Fibroblast of lung (primary cell): ENCODE measurements around the gene ZDHHC5. TPM values are rescaled to one million over a fixed set of nuclear protein-coding genes. Genes with fewer than 3 reads are reported as not detected.

Experiments
- DNase-seq, 2 donors: peaks; one replicate each; pipeline versions ENCODE4 v3.0.0 to v3.0.0-alpha.2; 2010; ENCODE audit warnings: low read depth in 2 of 2
- H2AFZ ChIP-seq: 2 replicates; pipeline ENCODE4 v1.5.1; 2012; ENCODE audit warnings: low read length, control low read depth, inconsistent platforms
- H3K27ac ChIP-seq: 2 replicates; pipeline ENCODE4 v1.5.1; 2011; ENCODE audit warnings: low read length, control low read depth; ENCODE audit not compliant: insufficient read depth
- H3K27me3 ChIP-seq: 2 replicates; pipeline ENCODE4 v1.5.1; 2011; ENCODE audit warnings: mild to moderate bottlenecking, low read length; ENCODE audit not compliant: control insufficient read depth, insufficient read depth
- H3K36me3 ChIP-seq: 2 replicates; pipeline ENCODE4 v1.5.1; 2011; ENCODE audit warnings: low read length; ENCODE audit not compliant: control insufficient read depth, insufficient read depth
- H3K4me1 ChIP-seq: 2 replicates; pipeline ENCODE4 v1.5.1; 2011; ENCODE audit warnings: low read length; ENCODE audit not compliant: control insufficient read depth, insufficient read depth; ENCODE audit errors: extremely low read depth
- H3K4me2 ChIP-seq: 2 replicates; pipeline ENCODE4 v1.5.1; 2011; ENCODE audit warnings: low read length, control low read depth; ENCODE audit not compliant: insufficient read depth; ENCODE audit errors: extremely low read depth
- H3K4me3 ChIP-seq, 4 experiments: fragments of 200-600 bp in 1 of 4; sonication (generic) in 1 of 4; replicated peaks in 1 of 4; 2 replicates each; pipeline ENCODE4 v1.5.1; 2011 to 2016; ENCODE audit warnings: low read length in 4 of 4, low read depth in 3 of 4, mild to moderate bottlenecking in 3 of 4, control low read depth in 2 of 4, inconsistent platforms in 1 of 4, mixed read lengths in 1 of 4; ENCODE audit not compliant: insufficient read depth in 1 of 4; ENCODE audit errors: control extremely low read depth in 1 of 4
- H3K79me2 ChIP-seq: 2 replicates; pipeline ENCODE4 v1.5.1; 2012; ENCODE audit warnings: mild to moderate bottlenecking, low read length, inconsistent platforms; ENCODE audit not compliant: control insufficient read depth, insufficient read depth
- H3K9ac ChIP-seq: 2 replicates; pipeline ENCODE4 v1.5.1; 2011; ENCODE audit warnings: mild to moderate bottlenecking, low read length, control low read depth; ENCODE audit not compliant: insufficient read depth
- H3K9me3 ChIP-seq: 2 replicates; pipeline ENCODE4 v1.5.1; 2012; ENCODE audit warnings: low read depth, low read length; ENCODE audit not compliant: control insufficient read depth, insufficient read depth
- H4K20me1 ChIP-seq: 2 replicates; pipeline ENCODE4 v1.5.1; 2011; ENCODE audit warnings: low read length; ENCODE audit not compliant: control insufficient read depth, insufficient read depth; ENCODE audit errors: extremely low read depth
- CTCF ChIP-seq, 2 donors: IDR thresholded peaks in 1 of 2; conservative IDR thresholded peaks in 1 of 2; 1 replicate in 1 of 2; 2 replicates in 1 of 2; pipeline ENCODE4 v1.5.1; 2011 to 2012; ENCODE audit warnings: low read length in 2 of 2, control low read depth in 1 of 2, inconsistent platforms in 1 of 2, low read depth in 1 of 2, mild to moderate bottlenecking in 1 of 2
- EZH2 ChIP-seq: IDR thresholded peaks from 2 replicates; pipeline ENCODE4 v1.5.1; 2012; ENCODE audit warnings: low read length, control low read depth, mild to moderate bottlenecking; ENCODE audit errors: missing control alignments
- polyA plus RNA-seq, 2 donors: library from polyadenylated mRNA; depleted of rRNA in 1 of 2; stranded (reverse) in 1 of 2; unstranded in 1 of 2; fragments of >200 nt; gene quantifications; 2 replicates each; pipeline ENCODE4 v1.2.1, GENCODE V29; 2011 to 2012; ENCODE audit warnings: missing spikeins in 1 of 2
- total RNA-seq: library from RNA; depleted of rRNA; stranded (reverse); fragments of >200 nt; gene quantifications from 2 replicates; pipeline ENCODE4 v1.2.1, GENCODE V29; 2014

Gene ZDHHC5
- total and polyA plus RNA-seq, 2 donors (not counting 1 experiment from before 2014, with no cell fraction given), result 33.9 to 58.9 TPM

DNA sequence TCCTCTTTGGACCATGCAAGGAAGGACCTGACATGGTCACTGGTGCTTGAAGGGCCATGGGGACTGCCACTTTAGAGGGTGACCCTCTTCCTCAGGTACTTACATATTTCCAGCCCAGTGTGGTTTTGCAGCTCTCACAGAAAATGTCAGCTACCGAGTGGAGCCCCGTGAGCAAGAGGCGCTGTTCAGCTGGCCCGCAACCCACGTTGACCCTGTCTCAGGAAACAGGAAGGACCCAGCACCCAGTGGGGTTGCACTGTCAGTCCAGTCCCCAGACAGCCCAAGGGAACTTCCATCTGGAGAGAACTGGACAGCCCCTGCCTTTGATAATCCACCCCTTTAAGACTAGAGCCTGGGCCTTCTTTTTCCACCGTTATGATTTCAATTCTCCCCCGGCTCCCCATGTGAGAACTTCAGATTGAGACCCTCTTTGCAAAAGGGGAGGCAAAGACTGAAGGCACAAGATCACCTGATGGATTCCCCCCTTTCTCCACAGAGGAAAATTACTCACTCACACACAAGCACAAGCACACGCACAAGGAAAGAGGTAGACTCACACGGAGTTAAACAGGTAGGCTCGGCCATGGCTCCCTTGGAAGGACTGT, 21.6 kb upstream of the ZDHHC5 start:
- H3K4me1 ChIP-seq, result peaks cover 25% of the 10 kb centered on the region
- H3K36me3 ChIP-seq, result no peaks in the 10 kb centered on the region
- TF ChIP-seq CTCF (conservative IDR thresholded peaks at IDR 0.05 in 1 of 2, IDR thresholded peaks at IDR 0.05 in 1 of 2; ENCODE audit: low read depth in 1 of 2, low read length in 2 of 2) (no peak), EZH2 (peak; percentile 48)
- H3K79me2 ChIP-seq, result peaks cover 4% of the 10 kb centered on the region
- H3K9ac ChIP-seq, result no peak overlapping the region
- no peaks in the 10 kb centered on the region for H3K9me3 ChIP-seq
- H4K20me1 ChIP-seq, result no peaks in the 10 kb centered on the region
- peaks cover 26% of the 10 kb centered on the region for H3K27me3 ChIP-seq
- no peak overlapping the region for H2AFZ ChIP-seq
- H3K4me2 ChIP-seq, result no peak overlapping the region
- no peak for DNase-seq
- H3K4me3 ChIP-seq, result no peak overlapping the region
- no peak overlapping the region for H3K27ac ChIP-seq

DNA sequence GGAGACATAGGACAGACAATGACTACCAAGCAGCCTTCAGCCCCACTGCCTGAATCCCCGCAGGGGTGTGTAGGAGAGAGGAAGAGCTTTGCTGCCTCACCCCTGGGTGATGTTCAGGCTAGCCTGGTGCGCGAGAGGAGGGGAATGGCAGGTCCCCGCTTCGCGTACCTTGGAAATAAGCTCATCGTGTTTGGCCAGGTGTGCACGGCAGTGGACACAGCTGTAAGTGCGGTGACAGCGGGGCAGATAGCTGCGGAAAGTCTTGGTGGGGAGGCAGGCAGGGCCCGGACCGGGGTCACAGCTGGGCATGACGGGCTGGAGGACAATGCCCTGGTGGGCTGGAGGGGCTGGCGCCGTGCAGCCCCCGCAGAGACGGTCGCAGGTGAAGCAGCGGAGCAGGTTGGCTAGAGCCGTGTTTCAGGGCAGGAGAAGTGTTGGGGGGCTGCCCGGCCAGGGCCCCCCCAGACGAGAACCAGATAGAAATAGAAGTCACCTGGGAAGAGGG, 21.1 kb upstream of the ZDHHC5 start:
- Histone ChIP-seq H3K4me3 (peak overlapping the region in 1 of 4 experiments; percentile 27), H4K20me1 (no peaks in the 10 kb centered on the region)

DNA sequence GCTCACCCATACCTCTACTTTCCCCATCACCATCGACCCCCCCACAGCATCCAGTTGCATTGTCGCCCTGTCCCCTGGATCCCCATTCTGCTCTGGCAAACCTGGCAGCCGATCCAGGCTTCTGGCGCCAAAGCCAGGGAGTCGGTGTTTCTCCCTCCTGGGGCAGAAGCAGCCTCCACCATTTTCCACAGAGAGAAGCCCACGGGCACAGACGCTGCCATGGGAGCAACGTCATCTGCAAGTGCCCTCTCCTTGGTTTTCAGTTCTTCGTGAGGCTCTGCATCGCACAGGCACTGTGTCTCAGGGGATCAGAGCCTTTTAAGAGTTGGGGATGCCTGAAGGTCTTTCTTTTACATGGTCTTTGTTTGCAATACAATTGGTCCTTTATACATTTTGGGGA, 20.5 kb upstream of the ZDHHC5 start:
- H3K36me3 ChIP-seq, result no peaks in the 10 kb centered on the region
- H3K27me3 ChIP-seq, result peaks cover 26% of the 10 kb centered on the region
- no peak overlapping the region for H3K9ac ChIP-seq
- H3K4me1 ChIP-seq, result peaks cover 23% of the 10 kb centered on the region
- H3K79me2 ChIP-seq, result peaks cover 2% of the 10 kb centered on the region
- H3K4me2 ChIP-seq, result peak overlapping the region; percentile 36
- no peaks in the 10 kb centered on the region for H3K9me3 ChIP-seq
- TF ChIP-seq EZH2, result peak; percentile 27
- TF ChIP-seq CTCF (conservative IDR thresholded peaks at IDR 0.05 in 1 of 2, IDR thresholded peaks at IDR 0.05 in 1 of 2; ENCODE audit: low read depth in 1 of 2, low read length in 2 of 2), result no peak
- no peak overlapping the region for H2AFZ ChIP-seq
- no peak for DNase-seq
- no peaks in the 10 kb centered on the region for H4K20me1 ChIP-seq
- H3K4me3 ChIP-seq, result peak overlapping the region in 1 of 4 experiments; percentile 27
- no peak overlapping the region for H3K27ac ChIP-seq

More for the DNA sequence above, 21.1 kb upstream of the ZDHHC5 start:
- Histone ChIP-seq H3K9ac (no peak overlapping the region), H3K27me3 (peaks cover 26% of the 10 kb centered on the region), H3K79me2 (peaks cover 4% of the 10 kb centered on the region), H3K4me1 (peaks cover 23% of the 10 kb centered on the region), H3K9me3 (no peaks in the 10 kb centered on the region), H3K27ac (no peak overlapping the region), H3K36me3 (no peaks in the 10 kb centered on the region), H2AFZ (no peak overlapping the region), H3K4me2 (no peak overlapping the region)
- no peak for DNase-seq
- peak; percentile 47 for TF ChIP-seq EZH2
- TF ChIP-seq CTCF (conservative IDR thresholded peaks at IDR 0.05 in 1 of 2, IDR thresholded peaks at IDR 0.05 in 1 of 2; ENCODE audit: low read depth in 1 of 2, low read length in 2 of 2), result no peak
